B cell (primary cell): ENCODE results near the gene ZNF532.

Experiments used
- EZH2 ChIP-seq: IDR thresholded peaks from 2 replicates; pipeline ENCODE4 v1.6.1; 2012; ENCODE audit warnings: borderline replicate concordance, low read depth, mild to moderate bottlenecking, moderate library complexity, low read length; ENCODE audit not compliant: insufficient read depth, poor library complexity, severe bottlenecking
- TF ChIP-seq, protein P1 (sequence below): fragments of 200-600 bp; IDR thresholded peaks from one replicate; pipeline ENCODE4 v1.8.0; 2022; ENCODE audit warnings: antibody characterized with exemption, mild to moderate bottlenecking

DNA sequence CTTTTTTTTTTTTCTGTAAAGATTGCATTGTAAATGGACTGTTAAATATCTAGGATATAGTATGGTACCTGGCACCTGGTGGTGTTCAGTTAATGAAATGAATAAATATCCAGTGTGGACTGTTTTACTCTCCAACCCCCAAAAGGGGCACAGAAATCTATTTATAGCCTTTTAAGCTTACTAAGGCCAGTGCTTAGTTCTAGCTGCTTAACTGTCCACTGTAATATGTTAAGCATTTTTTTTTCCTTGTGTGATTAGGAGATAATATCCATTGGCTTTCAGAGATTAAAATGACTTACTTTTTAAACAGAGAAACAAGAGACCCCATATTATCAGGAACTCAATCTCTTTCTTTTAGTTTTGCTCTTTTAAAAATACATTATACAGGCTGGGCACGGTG is 84.4 kb downstream of the ZNF532 start:
- TF ChIP-seq, protein P1, sequence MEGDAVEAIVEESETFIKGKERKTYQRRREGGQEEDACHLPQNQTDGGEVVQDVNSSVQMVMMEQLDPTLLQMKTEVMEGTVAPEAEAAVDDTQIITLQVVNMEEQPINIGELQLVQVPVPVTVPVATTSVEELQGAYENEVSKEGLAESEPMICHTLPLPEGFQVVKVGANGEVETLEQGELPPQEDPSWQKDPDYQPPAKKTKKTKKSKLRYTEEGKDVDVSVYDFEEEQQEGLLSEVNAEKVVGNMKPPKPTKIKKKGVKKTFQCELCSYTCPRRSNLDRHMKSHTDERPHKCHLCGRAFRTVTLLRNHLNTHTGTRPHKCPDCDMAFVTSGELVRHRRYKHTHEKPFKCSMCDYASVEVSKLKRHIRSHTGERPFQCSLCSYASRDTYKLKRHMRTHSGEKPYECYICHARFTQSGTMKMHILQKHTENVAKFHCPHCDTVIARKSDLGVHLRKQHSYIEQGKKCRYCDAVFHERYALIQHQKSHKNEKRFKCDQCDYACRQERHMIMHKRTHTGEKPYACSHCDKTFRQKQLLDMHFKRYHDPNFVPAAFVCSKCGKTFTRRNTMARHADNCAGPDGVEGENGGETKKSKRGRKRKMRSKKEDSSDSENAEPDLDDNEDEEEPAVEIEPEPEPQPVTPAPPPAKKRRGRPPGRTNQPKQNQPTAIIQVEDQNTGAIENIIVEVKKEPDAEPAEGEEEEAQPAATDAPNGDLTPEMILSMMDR, result no peak
- no peak for TF ChIP-seq EZH2
